HepG2 (cell line): ENCODE data around the gene NMBR. TPM values are rescaled to one million over a fixed set of nuclear protein-coding genes. Genes with fewer than 3 reads are reported as not detected.
A peak's percentile ranks its signal among the peaks of the same experiment; 100 is the strongest.

Source experiments
- ATAC-seq: fragments of 200-7000 bp; cut with Tn5 transposase; 3 replicates; pipeline ENCODE4 v1.9.1; 2020; ENCODE audit warnings: mild to moderate bottlenecking, moderate library complexity
- BruUV-seq: library from RNA; stranded (reverse); fragments of 400-500 nt; replicated peaks from 2 replicates; lab custom pipeline; 2021; lab: Mats Ljungman, UMichigan
- CTCF ChIA-PET: fragments of 300-600 bp; formaldehyde crosslinking; extraction: SDS; loops from one replicate; lab custom pipeline; 2021; ENCODE audit warnings: low total read pairs, inconsistent platforms, low intra/inter-chr PET ratio; lab: Yijun Ruan, JAX
- POLR2A ChIA-PET: fragments of 350-600 bp; sonication (Branson Sonifier 250); formaldehyde crosslinking; loops from one replicate; lab custom pipeline; 2020; ENCODE audit warnings: antibody characterized with exemption, inconsistent platforms; lab: Yijun Ruan, JAX
- DNase-seq: peaks from one replicate; pipeline ENCODE4 v3.0.0-alpha.2; 2015; ENCODE audit warnings: low spot score
- FAIRE-seq: peaks from 3 replicates; lab custom pipeline; 2011; peaks lifted over from hg19 to GRCh38; lab: Jason Lieb, UNC
- H2AFZ ChIP-seq: one replicate; pipeline ENCODE4 v1.6.1; 2011; ENCODE audit warnings: low read length, inconsistent platforms
- H3K27ac ChIP-seq: fragments of 300-600 bp; 3 replicates; pipeline ENCODE4 v1.8.0; 2011; ENCODE audit warnings: mixed run types, mild to moderate bottlenecking, mixed read lengths, low read length, inconsistent platforms; ENCODE audit not compliant: insufficient read depth; ENCODE audit errors: extremely low read length
- H3K27me3 ChIP-seq, 2 experiments: fragments of 200-600 bp in 1 of 2; 2 replicates in 1 of 2; 3 replicates in 1 of 2; pipeline versions ENCODE4 v1.6.0 to v1.8.0; 2011; ENCODE audit warnings: low read length in 2 of 2, mild to moderate bottlenecking in 2 of 2, moderate library complexity in 2 of 2, inconsistent platforms in 1 of 2; ENCODE audit not compliant: insufficient read depth in 2 of 2, control insufficient read depth in 1 of 2
- H3K36me3 ChIP-seq, 2 experiments: fragments of 200-600 bp in 1 of 2; replicated peaks in 1 of 2; 2 replicates in 1 of 2; 3 replicates in 1 of 2; pipeline versions ENCODE4 v1.5.1 to v1.8.0; 2011; ENCODE audit warnings: low read length in 2 of 2, inconsistent platforms in 1 of 2; ENCODE audit not compliant: insufficient read depth in 2 of 2, control insufficient read depth in 1 of 2
- H3K4me1 ChIP-seq: 2 replicates; pipeline ENCODE4 v1.5.1; 2012; ENCODE audit warnings: low read length, inconsistent platforms; ENCODE audit not compliant: insufficient read depth
- H3K4me2 ChIP-seq: 2 replicates; pipeline ENCODE4 v1.6.0; 2011; ENCODE audit warnings: low read depth, low read length, inconsistent platforms
- H3K4me3 ChIP-seq, 3 experiments: fragments of 200-600 bp in 1 of 3; sonication (generic), shearing (Covaris generic) in 1 of 3; replicated peaks in 1 of 3; 2 replicates each; pipeline ENCODE4 v1.5.1; 2011 to 2016; ENCODE audit warnings: low read length in 3 of 3, inconsistent platforms in 2 of 3, low read depth in 2 of 3, mild to moderate bottlenecking in 2 of 3, control low read depth in 1 of 3, mixed read lengths in 1 of 3; ENCODE audit not compliant: insufficient read depth in 1 of 3
- H3K79me2 ChIP-seq: one replicate; pipeline ENCODE4 v1.6.1; 2011; ENCODE audit warnings: low read length, inconsistent platforms; ENCODE audit not compliant: insufficient read depth
- H3K9ac ChIP-seq: 2 replicates; pipeline ENCODE4 v1.6.0; 2011; ENCODE audit warnings: mild to moderate bottlenecking, low read depth, low read length, inconsistent platforms; ENCODE audit not compliant: insufficient read depth
- H3K9me3 ChIP-seq: 2 replicates; pipeline ENCODE4 v1.5.1; 2012; ENCODE audit warnings: mild to moderate bottlenecking, low read length
- H4K20me1 ChIP-seq: 2 replicates; pipeline ENCODE4 v1.6.0; 2011; ENCODE audit warnings: inconsistent platforms, mild to moderate bottlenecking, low read length, moderate library complexity; ENCODE audit not compliant: insufficient read depth
- AKAP8 ChIP-seq: sonication (generic); formaldehyde crosslinking; IDR thresholded peaks from 2 replicates; pipeline ENCODE4 v1.5.1; 2020; ENCODE audit warnings: mild to moderate bottlenecking, missing genetic modification reagents
- CCAR2 ChIP-seq: fragments of 200-400 bp; formaldehyde crosslinking; optimal IDR thresholded peaks from 2 replicates; pipeline ENCODE3; 2018; ENCODE audit warnings: low read depth, mild to moderate bottlenecking, low read length, moderate library complexity
- CEBPG ChIP-seq: IDR thresholded peaks from 2 replicates; pipeline ENCODE4 v1.6.1; 2016
- EZH2 ChIP-seq: conservative IDR thresholded peaks from 2 replicates; pipeline ENCODE4 v1.6.1; 2012; ENCODE audit warnings: mild to moderate bottlenecking, low read depth, low read length, moderate library complexity
- GABPA ChIP-seq, 2 experiments: IDR thresholded peaks; 2 replicates each; pipeline ENCODE4 v1.6.1; 2011 to 2016; ENCODE audit warnings: low read depth in 2 of 2, low read length in 1 of 2, missing biosample characterization in 1 of 2, missing genetic modification characterization in 1 of 2
- RAD21 ChIP-seq: fragments of 450-650 bp; formaldehyde crosslinking; IDR thresholded peaks from 2 replicates; pipeline ENCODE4 v1.5.0; 2020; ENCODE audit warnings: mild to moderate bottlenecking
- SMAD1 ChIP-seq: sonication (generic); formaldehyde crosslinking; IDR thresholded peaks from 2 replicates; pipeline ENCODE4 v1.4.0; 2020; ENCODE audit warnings: missing genetic modification reagents, low read depth, mild to moderate bottlenecking, borderline replicate concordance
- STAG1 ChIP-seq: sonication (generic); formaldehyde crosslinking; IDR thresholded peaks from 2 replicates; pipeline ENCODE4 v1.4.0; 2020; ENCODE audit warnings: missing genetic modification reagents
- TEAD3 ChIP-seq: optimal IDR thresholded peaks from 2 replicates; pipeline ENCODE3; 2016; ENCODE audit warnings: borderline replicate concordance
- ZFX ChIP-seq: sonication (generic); formaldehyde crosslinking; IDR thresholded peaks from 2 replicates; pipeline ENCODE4 v1.4.0; 2020; ENCODE audit warnings: mild to moderate bottlenecking, low read depth, missing genetic modification reagents, moderate library complexity
- ZNF292 ChIP-seq: sonication (generic); formaldehyde crosslinking; IDR thresholded peaks from 2 replicates; pipeline ENCODE4 v1.8.1; 2022; ENCODE audit warnings: mild to moderate bottlenecking, low read depth, missing genetic modification reagents, borderline replicate concordance
- ZNF3 ChIP-seq: IDR thresholded peaks from 2 replicates; pipeline ENCODE4 v1.7.0; 2017; ENCODE audit warnings: inconsistent platforms
- ZNF460 ChIP-seq: sonication (generic); formaldehyde crosslinking; IDR thresholded peaks from 2 replicates; pipeline ENCODE4 v1.5.1; 2020; ENCODE audit warnings: missing genetic modification reagents, mild to moderate bottlenecking, borderline replicate concordance
- ZSCAN9 ChIP-seq: IDR thresholded peaks from 2 replicates; pipeline ENCODE4 v1.6.1; 2016; ENCODE audit warnings: borderline replicate concordance
- WGBS: methylation state at CpG from one replicate; pipeline ENCODE4 v1.1.6; 2017; ENCODE audit warnings: low lambda C conversion rate; 5-methylcytosine and 5-hydroxymethylcytosine counted together
- in situ Hi-C: cut with HindIII; loops from 2 replicates; pipeline ENCODE4 v1.10.0; 2017; ENCODE audit warnings: low pct_unique_long_range_greater_than_20kb; ENCODE audit not compliant: extremely low pct_ligation_motif_present
- intact Hi-C: fragments of 100-400 bp; cut with micrococcal nuclease; formaldehyde crosslinking; loops from one replicate; pipeline ENCODE4 v1.10.0; 2022; ENCODE audit not compliant: unreplicated experiment
- polyA plus RNA-seq, 8 experiments: library from polyadenylated mRNA; depleted of rRNA in 3 of 8; stranded (reverse) in 7 of 8; unstranded in 1 of 8; fragments of >200 nt; fragmentation: Illumina TruSeq in 4 of 8; extraction: Trizol in 4 of 8; gene quantifications; 2 replicates each; pipeline versions ENCODE4 v1.2.1 to v1.2.3, GENCODE V29; 2011 to 2016; ENCODE audit warnings: low read depth in 4 of 8, missing spikeins in 1 of 8, mixed read lengths in 1 of 8; ENCODE audit not compliant: insufficient read depth in 1 of 8
- total RNA-seq, 5 experiments: library from RNA; depleted of rRNA; stranded (reverse); fragments of >200 nt; fragmentation: Illumina TruSeq; extraction: Trizol; gene quantifications; 2 replicates each; pipeline ENCODE4 v1.2.3, GENCODE V29; 2016; ENCODE audit warnings: low read depth in 1 of 5
- TF ChIP-seq, protein P1 (sequence below): sonication (generic); formaldehyde crosslinking; IDR thresholded peaks from 2 replicates; pipeline ENCODE4 v1.4.0; 2020; ENCODE audit warnings: missing genetic modification reagents
- TF ChIP-seq, protein P2 (sequence below): IDR thresholded peaks from 2 replicates; pipeline ENCODE4 v1.6.1; 2016
- TF ChIP-seq, protein P3 (sequence below): IDR thresholded peaks from 2 replicates; pipeline ENCODE4 v1.6.1; 2016; ENCODE audit warnings: mild to moderate bottlenecking
- TF ChIP-seq, protein P4 (sequence below): sonication (generic); formaldehyde crosslinking; IDR thresholded peaks from 2 replicates; pipeline ENCODE4 v1.5.1; 2020; ENCODE audit warnings: missing genetic modification reagents, mild to moderate bottlenecking, borderline replicate concordance

The NMBR gene
- total and polyA plus RNA-seq, 2 of the 13 experiments (the other 11 are each of a cell fraction or from before 2014, with no cell fraction given), result not detected

DNA sequence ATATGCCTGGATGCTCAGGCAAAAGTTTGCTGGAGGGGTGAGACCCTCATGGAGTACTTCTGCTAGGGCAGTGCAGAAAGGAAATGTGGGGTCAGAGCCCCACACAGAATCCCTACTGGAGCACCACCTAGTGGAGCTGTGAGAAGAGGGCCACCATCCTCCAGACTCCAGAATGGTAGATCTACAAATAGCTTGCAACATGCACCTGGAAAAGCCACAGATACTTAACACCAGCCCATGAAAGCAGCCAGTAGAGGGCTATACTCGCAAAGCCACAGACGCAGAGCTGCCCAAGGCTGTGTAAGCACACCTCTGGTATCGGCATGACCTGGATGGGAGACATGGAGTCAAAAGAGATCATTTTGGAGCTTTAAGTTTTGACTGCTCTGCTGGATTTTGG lies 74.9 kb downstream of the NMBR start:
- H4K20me1 ChIP-seq, result no peaks in the 10 kb centered on the region
- in situ Hi-C loops, result no loop called here
- FAIRE-seq (peak; percentile 80), DNase-seq (peak; percentile 73), ATAC-seq (peak; percentile 100)
- no TSS peak for BruUV-seq
- H2AFZ ChIP-seq, result no peak overlapping the region
- ChIA-PET POLR2A (no interaction called here), CTCF (no interaction called here)
- no peaks in the 10 kb centered on the region for H3K79me2 ChIP-seq
- H3K4me2 ChIP-seq, result peak overlapping the region; percentile 6; the same call in 1 of the 2 replicates
- no peaks in the 10 kb centered on the region for H3K27me3 ChIP-seq
- intact Hi-C loops, result loop anchor here (1.0 kb wide), 1 partner anchor 135 kb away; no protein-coding TSS in a partner anchor
- H3K36me3 ChIP-seq, result no peaks in the 10 kb centered on the region
- 0% methylated on average over 3 of the region's 3 CpGs for WGBS
- H3K9me3 ChIP-seq, result no peaks in the 10 kb centered on the region
- no peak overlapping the region for H3K4me3 ChIP-seq
- H3K27ac ChIP-seq, result no peak overlapping the region
- H3K4me1 ChIP-seq, result 0 out of 2 replicates have a peak, but pooled peaks cover 7% of the 10 kb centered on the region
- no peak overlapping the region for H3K9ac ChIP-seq
- TF ChIP-seq ZFX (CRISPR knock-in tag), result no peak
- TF ChIP-seq, protein P1, sequence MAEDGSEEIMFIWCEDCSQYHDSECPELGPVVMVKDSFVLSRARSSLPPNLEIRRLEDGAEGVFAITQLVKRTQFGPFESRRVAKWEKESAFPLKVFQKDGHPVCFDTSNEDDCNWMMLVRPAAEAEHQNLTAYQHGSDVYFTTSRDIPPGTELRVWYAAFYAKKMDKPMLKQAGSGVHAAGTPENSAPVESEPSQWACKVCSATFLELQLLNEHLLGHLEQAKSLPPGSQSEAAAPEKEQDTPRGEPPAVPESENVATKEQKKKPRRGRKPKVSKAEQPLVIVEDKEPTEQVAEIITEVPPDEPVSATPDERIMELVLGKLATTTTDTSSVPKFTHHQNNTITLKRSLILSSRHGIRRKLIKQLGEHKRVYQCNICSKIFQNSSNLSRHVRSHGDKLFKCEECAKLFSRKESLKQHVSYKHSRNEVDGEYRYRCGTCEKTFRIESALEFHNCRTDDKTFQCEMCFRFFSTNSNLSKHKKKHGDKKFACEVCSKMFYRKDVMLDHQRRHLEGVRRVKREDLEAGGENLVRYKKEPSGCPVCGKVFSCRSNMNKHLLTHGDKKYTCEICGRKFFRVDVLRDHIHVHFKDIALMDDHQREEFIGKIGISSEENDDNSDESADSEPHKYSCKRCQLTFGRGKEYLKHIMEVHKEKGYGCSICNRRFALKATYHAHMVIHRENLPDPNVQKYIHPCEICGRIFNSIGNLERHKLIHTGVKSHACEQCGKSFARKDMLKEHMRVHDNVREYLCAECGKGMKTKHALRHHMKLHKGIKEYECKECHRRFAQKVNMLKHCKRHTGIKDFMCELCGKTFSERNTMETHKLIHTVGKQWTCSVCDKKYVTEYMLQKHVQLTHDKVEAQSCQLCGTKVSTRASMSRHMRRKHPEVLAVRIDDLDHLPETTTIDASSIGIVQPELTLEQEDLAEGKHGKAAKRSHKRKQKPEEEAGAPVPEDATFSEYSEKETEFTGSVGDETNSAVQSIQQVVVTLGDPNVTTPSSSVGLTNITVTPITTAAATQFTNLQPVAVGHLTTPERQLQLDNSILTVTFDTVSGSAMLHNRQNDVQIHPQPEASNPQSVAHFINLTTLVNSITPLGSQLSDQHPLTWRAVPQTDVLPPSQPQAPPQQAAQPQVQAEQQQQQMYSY (CRISPR knock-in tag), result no peak
- TF ChIP-seq, protein P2, sequence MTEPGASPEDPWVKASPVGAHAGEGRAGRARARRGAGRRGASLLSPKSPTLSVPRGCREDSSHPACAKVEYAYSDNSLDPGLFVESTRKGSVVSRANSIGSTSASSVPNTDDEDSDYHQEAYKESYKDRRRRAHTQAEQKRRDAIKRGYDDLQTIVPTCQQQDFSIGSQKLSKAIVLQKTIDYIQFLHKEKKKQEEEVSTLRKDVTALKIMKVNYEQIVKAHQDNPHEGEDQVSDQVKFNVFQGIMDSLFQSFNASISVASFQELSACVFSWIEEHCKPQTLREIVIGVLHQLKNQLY (CRISPR knock-in tag), result no peak
- no peak for TF ChIP-seq ZSCAN9
- TF ChIP-seq TEAD3 (CRISPR knock-in tag), result peak; percentile 40
- TF ChIP-seq, protein P3, sequence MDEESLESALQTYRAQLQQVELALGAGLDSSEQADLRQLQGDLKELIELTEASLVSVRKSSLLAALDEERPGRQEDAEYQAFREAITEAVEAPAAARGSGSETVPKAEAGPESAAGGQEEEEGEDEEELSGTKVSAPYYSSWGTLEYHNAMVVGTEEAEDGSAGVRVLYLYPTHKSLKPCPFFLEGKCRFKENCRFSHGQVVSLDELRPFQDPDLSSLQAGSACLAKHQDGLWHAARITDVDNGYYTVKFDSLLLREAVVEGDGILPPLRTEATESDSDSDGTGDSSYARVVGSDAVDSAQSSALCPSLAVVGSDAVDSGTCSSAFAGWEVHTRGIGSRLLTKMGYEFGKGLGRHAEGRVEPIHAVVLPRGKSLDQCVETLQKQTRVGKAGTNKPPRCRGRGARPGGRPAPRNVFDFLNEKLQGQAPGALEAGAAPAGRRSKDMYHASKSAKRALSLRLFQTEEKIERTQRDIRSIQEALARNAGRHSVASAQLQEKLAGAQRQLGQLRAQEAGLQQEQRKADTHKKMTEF, result no peak
- TF ChIP-seq ZNF3 (CRISPR knock-in tag), result no peak
- TF ChIP-seq ZNF460 (CRISPR knock-in tag), result no peak
- peak; percentile 24; the same call in 1 of the 2 replicates for TF ChIP-seq ZNF292 (CRISPR knock-in tag)
- peak; percentile 49 for TF ChIP-seq STAG1 (CRISPR knock-in tag)
- TF ChIP-seq GABPA (IDR thresholded peaks at IDR 0.05; ENCODE audit: low read depth, low read length), result no peak
- 0 out of 2 replicates have a peak, but pooled peaks have one; percentile 11 for TF ChIP-seq GABPA (CRISPR knock-in tag; IDR thresholded peaks at IDR 0.05; ENCODE audit: low read depth)
- TF ChIP-seq CCAR2, result no peak
- peak; percentile 53; the same call in 1 of the 2 replicates for TF ChIP-seq RAD21 (CRISPR knock-in tag)
- no peak for TF ChIP-seq SMAD1 (CRISPR knock-in tag)
- TF ChIP-seq CEBPG (CRISPR knock-in tag), result peak; percentile 58
- no peak for TF ChIP-seq AKAP8 (CRISPR knock-in tag)
- TF ChIP-seq, protein P4, sequence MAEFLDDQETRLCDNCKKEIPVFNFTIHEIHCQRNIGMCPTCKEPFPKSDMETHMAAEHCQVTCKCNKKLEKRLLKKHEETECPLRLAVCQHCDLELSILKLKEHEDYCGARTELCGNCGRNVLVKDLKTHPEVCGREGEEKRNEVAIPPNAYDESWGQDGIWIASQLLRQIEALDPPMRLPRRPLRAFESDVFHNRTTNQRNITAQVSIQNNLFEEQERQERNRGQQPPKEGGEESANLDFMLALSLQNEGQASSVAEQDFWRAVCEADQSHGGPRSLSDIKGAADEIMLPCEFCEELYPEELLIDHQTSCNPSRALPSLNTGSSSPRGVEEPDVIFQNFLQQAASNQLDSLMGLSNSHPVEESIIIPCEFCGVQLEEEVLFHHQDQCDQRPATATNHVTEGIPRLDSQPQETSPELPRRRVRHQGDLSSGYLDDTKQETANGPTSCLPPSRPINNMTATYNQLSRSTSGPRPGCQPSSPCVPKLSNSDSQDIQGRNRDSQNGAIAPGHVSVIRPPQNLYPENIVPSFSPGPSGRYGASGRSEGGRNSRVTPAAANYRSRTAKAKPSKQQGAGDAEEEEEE (CRISPR knock-in tag), result no peak
- no peak for TF ChIP-seq EZH2
